GM19043 (cell line): ENCODE measurements around the gene CENPO.

Source experiments
- ATAC-seq: cut with Tn5 transposase; IDR thresholded peaks from one replicate; pipeline ENCODE4 v1.9.1; 2021; ENCODE audit warnings: low read depth; ENCODE audit not compliant: unreplicated experiment

Gene CENPO

DNA sequence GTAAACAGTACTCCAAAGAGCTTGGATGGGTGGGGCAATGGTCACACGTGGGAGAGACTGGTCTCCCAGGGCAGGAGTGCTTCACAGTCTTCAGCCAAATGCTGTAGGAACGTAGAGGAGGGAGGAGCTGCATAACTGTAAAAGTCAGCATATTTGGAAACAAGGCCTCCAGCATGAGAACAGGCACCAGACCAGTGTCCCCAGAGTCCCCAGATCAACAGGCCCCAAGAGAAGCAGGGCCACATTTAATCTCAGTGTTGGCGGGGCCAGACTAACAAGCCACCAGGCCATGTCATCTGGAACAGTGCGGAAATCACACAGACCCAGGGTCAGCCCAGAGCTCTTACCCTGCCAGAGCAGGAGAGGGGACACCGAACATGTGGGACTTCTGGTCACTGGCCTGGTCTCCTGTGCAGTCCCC, 63.6 kb downstream of the CENPO start:
- ATAC-seq, result no peak

DNA sequence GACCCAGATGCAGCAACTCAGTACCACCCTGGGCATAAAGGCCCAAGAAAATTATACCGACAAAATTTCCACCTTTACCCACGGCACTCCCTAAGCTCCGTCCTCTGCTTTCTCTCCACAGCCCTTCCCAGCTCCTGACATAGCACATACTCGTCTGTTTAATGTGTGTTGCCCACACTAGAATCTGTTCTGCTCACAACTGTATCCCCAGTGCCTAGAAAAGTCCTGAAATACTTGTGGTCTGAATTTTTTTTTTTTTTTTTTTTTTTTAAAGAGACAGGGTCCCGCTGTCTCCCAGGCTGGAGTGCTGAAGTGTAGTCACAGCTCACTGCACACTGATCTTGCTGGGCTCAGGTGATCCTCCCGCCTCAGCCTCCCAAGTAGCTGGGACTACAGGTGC, 64.5 kb downstream of the CENPO start:
- ATAC-seq, result no peak

DNA sequence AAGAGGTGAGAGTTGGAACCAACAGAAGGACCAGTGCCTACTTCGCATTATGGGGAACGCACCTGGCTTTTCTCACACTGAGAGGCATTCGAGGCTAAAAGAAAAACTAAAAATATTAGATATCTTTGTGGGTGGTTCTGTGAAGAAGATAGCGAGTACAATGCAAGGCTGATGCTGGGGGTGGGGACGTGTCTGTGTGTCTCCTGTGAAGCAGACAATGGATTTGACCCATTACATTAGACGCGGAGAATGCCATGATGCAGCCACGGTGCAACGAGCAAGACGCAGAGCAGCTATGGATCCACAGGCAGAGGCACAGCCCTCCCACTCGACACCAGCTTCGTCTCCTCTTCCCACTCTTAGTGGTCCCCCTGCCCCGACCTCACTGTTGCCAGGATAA, 65.8 kb downstream of the CENPO start:
- ATAC-seq, result no peak

DNA sequence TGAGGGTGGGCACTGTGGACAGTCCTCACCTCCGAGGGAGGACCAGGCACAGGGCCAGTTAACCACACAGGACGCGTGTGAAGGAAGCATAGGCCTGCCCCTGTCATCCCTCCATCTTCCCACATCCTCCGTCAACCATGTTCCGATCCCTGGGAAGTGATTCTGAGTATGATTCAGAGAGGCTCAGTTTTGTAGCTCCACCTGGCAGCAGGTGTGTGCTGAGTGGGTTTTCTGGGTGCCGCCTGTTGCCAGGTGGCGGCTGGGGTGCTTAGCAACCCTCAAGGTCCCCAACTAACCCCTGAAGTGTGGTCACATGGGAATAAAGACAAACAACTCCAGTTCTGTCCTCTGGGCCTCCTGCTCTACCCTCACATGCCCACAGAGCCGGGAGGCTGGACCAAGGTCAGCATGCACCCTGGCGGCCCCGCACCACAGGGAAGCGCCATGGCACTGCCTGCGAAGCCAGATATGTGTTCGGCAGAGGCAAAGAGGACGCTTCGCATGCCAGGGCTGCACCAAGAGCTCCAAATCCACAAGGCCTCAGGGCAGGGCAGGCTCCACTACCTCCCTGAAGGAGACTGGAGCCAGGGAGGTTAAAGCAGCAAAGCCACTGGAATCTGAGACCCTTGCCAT, 66.9 kb downstream of the CENPO start:
- no peak for ATAC-seq

DNA sequence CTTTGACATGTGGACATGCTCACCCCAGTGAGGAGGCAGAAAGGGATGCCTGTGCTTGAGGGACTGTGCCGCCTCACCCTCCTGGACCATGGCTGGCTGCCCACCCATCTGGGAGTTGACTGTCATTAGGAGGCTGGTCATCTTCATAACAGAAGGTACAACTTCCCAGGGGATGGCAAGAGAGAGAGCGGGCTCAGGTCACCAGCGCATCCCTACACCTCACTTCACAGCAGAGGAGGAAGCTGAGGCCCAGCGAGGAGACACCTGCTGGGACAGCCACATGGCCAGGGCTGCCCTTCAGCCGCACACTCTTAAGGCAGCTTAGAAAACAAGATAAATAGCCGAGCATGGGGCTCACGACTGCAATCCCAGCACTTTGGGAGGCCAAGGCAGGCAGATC, 67.4 kb downstream of the CENPO start:
- ATAC-seq, result no peak

DNA sequence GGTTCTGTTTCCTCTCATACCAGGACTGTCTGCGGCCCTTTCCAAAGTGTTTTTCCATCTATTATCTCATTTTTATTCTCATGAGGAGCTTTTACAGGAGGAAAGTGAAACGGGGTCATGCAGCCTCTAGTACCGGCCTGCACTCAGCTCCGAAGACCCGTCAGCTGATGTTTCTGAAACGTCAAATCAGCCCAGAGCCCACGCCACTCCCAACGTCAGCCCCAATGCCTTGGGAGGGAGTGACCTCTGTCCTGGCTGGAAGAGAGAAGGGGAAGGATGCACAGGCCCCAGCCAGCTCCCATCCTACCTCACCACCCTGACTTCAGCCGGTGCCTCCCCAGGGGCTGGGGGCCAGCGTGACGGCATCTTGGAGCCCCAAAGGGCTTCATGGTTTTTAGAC, 68.3 kb downstream of the CENPO start:
- ATAC-seq, result no peak

DNA sequence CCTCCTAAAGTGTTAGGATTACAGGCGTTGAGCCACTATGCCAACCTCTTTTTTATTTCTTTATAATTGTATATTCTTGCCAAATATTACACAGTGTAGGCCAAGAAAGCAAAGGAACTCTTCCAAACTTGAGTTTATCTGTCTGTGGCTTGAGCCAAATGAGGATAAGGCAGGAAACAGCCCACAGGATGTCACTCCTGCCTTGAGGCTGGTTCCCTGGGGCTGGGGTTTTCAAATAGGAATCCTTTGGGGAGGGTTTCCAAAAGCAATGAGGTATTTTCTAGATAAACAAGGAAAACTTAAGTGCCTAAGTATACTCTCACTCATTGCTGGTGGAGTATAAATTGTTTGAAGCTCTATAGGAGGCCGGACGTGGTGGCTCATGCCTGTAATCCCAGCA, 70.4 kb downstream of the CENPO start:
- no peak for ATAC-seq

DNA sequence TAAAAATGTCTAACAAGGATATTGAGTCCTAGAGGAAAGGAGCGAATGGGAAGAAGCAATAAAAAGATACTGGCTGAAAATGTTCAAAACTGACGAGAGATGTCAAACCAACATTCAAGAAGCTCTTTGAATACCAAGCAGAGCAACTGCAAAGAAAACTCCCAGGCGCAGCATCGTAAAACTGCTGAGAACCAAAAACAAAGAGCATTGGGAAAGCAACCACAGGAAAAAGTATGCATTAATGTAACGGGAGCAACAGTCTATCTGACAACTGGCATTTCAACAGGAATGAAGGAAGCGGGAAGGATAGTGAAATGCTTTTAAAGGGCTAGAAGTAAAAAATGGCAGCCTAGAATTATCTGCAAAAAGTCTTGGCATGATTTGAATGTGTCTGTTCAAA, 73.7 kb downstream of the CENPO start:
- ATAC-seq, result no peak

DNA sequence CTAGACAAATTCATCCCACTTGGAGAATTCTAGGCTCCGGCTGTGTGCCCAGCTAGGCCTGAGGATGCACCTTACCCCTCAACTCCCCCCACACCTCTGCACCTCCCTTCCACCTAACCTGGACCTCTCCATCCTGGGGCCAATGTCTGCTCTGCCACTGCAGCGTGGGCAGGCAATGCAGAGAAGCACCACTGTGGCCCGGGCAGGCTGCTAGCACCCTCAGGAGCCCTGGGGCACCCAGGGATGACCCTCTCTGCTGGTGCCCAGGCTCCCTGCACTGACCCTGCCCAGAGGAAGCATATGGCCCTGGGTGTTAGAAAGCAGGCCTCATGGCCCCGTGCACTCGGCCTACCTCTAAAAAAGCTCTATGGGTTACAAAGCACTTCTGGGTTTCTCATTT, 77.2 kb downstream of the CENPO start:
- ATAC-seq, result no peak

DNA sequence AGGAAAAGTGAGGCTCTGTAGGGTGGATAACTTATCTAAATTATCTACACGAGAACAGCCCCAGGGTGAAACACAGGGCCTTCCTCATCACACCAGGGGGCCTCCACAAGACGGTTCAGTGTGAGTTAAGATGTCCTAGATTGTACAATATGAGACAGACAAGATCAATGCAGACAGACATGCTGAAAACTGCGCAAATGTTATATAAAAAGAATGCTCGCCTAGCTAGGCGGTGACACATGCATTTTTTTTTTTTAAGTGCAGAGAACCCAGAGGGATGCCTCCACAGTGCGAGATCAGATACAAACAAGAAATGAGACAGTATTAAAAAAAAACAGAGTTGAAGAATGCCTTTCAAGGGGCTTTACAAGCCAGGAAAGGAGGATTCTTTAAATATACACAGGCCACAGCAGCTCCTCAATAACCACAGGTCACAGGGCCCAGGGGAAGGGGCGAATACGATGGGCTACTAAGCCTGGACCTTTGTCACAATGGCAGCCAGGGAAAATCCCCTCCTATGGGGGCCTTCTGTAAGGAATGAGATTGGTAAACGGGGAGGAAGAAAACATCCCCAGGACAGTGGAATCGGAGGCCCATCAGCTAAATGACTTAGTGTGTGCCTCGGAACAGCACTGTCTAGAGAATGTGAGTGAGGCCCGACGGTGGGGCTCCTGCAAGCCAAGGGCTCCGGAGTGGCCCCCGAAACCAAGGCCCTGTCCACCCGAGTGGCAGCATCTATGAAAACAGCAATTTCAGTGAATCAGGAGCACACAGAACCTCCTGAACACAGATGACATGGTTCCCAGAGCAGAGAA, 77.9 kb downstream of the CENPO start:
- no peak for ATAC-seq

DNA sequence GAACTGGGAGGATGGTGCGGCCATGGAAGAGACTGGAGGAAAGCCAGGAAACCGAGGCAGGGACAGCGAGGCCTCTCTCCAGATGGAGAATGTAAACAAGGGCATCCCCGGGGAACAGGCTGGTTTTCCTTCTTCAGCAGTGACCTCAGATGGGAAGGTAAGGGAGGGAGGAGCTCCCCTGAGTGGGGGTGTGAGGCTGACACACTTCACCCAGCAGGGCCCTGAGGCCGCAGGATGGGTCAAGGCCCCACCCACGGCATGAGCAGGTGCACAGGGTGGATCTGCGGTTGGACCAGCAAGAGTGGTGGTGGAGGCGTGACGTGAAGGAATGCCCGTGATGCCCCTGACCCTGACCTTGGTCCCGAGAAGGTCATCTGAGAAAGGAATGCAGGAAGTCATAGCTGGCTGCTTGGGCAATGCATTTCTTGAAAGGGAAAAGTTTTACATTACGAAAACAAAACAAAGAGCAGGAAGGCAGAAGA, 78.7 kb downstream of the CENPO start:
- no peak for ATAC-seq
